Activated CD8-positive, alpha-beta memory T cell treated with anti-CD3 and anti-CD28 coated beads, Interleukin-2, amount 50 U/mL, for 48 hours (primary cell): ENCODE data around the gene THSD4.

Source experiments
- DNase-seq: peaks from one replicate; pipeline ENCODE4 v3.0.0-alpha.2; 2020

The THSD4 gene

GRCh38 chr15:71807125-71807629 is 691.9 kb downstream of the THSD4 start:
- no peak for DNase-seq

GRCh38 chr15:71807691-71808091 is 692.4 kb downstream of the THSD4 start:
- DNase-seq: no peak

GRCh38 chr15:71808311-71809020 is 693.2 kb downstream of the THSD4 start:
- no peak for DNase-seq

- DNase-seq: no peak
These were observed 694.1 kb downstream of the THSD4 start for GRCh38 chr15:71809346-71809745.

DNA sequence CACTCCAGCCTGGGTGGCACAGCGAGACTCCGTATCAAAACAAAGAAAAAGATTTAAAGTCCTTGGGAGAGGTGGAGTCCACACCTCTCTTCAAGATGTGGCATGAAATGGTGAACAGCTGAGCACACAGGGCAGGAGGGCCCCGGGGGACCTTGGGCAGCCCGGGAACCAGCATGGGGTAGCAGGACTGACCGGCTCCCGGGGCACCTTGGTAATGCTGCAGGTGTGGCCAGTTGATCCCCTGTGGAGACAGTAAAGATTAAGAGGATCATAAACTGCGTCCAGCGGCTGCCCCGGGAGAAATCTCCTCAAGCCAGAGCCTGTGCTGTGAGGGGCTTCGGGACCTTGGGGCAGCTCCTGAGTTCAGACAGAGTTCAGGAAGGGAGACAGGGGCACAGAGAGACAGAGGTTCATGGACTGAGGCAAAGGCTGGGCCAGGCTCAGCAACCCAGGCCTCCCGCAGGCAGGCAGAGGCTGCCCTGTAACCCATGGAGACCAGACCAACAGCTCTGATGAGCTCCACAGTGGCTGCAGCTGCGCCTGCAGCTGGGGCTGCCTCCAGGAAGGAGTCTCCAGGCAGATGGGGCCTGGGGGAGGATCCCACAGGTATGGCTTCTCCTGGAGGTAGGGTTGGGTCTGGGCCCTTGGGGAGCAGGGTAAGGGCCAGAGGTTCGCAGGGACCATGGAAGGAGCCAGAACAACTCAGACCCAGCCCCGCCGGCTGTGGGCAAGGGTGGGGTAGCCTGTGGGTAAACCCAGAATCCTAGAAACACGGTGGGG is 695.2 kb downstream of the THSD4 start, which contains the start of gene NR2E3:
Gene NR2E3, plus strand, starts transcription at position 299 of the 780 bp plus-strand sequence. Its CDS starts 190 bp downstream, at position 489.
- DNase-seq: no peak

DNA sequence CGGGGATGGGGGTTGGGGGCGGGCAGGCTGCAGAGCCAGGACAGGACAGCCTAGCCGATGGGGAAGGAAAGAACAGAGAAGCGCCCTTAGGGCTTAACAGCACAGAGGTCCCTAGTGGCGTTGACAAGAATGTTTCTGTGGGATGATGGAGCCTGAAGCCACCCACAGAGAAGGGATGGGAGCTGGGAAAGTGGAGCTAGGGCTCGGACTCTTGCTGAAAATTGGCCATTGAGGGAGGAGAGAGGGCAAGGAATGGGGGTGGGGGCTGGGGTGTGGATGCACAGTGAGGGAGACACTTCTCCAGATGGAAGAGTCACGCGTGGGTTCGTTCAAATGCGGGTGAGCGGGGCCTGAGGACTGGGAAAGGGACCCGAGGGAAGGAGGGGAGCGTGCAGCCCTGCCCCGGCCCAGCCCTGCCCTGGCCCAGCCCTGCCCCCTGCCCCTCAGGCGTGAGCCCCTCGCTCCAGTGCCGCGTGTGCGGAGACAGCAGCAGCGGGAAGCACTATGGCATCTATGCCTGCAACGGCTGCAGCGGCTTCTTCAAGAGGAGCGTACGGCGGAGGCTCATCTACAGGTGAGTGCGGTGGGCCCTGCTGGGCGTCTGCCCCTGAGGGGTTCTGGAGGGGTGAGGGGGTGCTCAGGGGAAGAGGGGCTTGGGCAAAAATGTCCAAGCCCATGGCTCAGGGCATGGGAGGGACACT is 695.9 kb downstream of the THSD4 start:
- no peak for DNase-seq

GRCh38 chr15:71811752-71812735 is 696.8 kb downstream of the THSD4 start:
- DNase-seq: no peak

GRCh38 chr15:71812966-71813722 is 697.9 kb downstream of the THSD4 start:
- no peak for DNase-seq

- DNase-seq: no peak
These were observed 698.6 kb downstream of the THSD4 start for GRCh38 chr15:71813723-71814470.

- no peak for DNase-seq
These were observed 700.0 kb downstream of the THSD4 start for GRCh38 chr15:71815301-71815700.

GRCh38 chr15:71817351-71817750 is 702.1 kb downstream of the THSD4 start:
- no peak for DNase-seq

DNA sequence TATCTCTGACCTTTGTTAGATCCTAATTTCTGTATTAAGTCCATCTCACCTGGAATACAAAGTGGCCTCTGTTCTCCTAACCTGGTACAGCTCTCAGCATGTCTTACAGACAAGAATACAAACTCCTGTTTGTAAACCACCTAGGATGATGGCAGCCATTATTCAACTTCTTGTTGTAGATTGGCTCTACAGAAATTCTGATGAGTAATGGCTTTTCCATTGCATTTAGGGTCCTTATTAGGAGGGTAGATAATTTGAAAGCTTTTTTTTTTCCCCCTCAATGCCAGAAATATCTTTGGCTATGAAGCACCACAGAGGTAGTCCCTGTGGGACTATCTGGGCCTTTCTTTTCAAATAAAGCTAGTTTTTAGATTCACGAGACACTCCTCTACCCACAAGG is 704.9 kb downstream of the THSD4 start:
- no peak for DNase-seq

DNA sequence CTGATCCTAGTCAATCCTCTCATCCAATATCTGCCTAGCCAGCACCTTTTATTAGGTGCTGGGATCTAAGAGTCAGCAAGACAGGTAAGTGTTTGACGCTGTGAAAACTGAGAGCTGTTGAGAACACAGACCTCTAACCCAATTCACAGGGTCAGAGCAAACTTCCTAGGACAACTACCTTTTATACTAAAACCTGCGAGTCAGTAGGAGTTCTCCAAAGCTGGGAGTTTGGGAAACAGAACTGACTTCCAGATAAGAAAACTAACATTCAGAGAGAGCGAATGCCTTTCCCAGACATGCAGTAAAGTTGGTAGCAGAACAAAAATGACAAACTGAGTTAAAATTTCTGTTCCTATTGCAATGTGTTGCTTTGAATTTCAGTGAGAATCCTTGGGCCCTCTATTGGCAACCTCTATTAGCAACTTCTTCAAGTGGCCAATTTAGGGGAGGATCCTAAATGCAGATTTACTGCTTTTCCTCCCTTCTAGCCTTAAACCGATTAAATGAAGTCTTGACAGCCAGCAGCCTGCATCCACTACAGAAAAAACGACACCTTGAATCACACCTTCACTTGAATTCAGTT is 706.4 kb downstream of the THSD4 start:
- DNase-seq: no peak

- no peak for DNase-seq
These were observed 707.8 kb downstream of the THSD4 start for GRCh38 chr15:71822890-71823630.

GRCh38 chr15:71823801-71824200 is 708.5 kb downstream of the THSD4 start:
- DNase-seq: no peak

- DNase-seq: no peak
These were observed 709.9 kb downstream of the THSD4 start for GRCh38 chr15:71825021-71825730.

GRCh38 chr15:71826196-71826595 is 710.9 kb downstream of the THSD4 start:
- DNase-seq: no peak

DNA sequence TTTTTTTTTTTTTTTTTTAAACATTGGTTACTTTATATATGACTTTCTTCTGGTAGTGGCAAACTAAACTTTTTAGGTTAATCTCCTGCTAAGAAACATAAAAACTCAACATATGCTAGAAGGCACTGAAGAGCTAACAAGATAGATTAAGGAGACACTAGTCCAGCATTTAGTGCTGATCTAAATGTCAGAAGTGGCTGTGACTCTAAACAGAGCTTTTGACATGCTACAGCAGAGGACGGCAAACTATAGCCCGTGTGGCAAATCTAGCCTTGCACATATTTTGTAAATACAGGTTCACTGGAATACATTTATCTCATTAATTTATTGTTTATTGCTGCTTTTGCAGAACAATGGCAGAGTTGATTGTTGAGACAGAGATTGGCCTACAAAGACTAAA is 715.7 kb downstream of the THSD4 start:
- DNase-seq: no peak
